NOMO-1 (cell line): ENCODE results near the gene KLHDC4.
"Not testable (repeated sequence)": the region's sequence is repeated elsewhere in the genome, so short reads cannot be mapped to it uniquely, and the experiment has no call there.

Experiments
- DNase-seq, 2 experiments: peaks; one replicate each; lab custom pipeline; 2025; ENCODE audit not compliant: unreplicated experiment in 2 of 2; lab: John Stamatoyannopoulos, UW

KLHDC4 gene

DNA sequence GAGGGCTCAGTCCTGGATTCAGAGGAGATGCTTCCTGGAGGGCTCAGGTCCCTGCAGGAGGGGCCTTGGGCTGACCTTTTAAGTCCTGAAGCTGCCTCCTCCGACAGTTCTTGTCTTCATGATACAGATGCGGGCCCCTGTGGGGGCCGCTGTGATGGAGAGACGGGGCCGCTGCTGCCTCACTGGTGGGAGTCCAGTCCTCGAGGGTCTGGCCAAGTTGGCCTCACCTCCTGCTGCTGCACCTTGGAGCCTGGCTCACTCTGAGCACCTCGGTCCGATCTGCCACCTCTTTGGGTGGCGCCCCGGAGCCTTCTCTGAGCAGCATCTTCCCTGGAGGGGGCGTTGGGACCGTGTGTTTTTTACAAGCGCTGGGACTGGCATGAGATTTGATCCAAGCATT, 79.1 kb downstream of the KLHDC4 start:
- no peak for DNase-seq

DNA sequence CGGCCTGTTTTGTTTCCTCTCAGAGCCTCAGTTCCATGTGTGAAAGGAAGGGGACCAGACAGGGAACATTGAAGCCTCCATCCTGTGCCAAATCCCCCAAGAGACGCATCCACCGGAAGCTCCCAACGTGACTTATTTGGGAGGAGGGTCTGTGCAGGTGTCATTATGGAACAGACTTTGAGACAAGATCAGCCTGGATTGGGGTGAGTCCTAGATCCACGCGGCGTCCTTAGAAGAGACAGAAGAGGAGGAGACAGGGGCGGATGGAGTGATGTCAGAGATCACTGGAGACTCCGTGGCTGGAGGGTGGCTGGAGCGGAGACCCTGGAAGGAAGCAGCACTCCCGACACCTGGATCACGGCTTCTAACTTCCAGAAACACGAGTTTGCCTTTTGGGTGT, 80.0 kb downstream of the KLHDC4 start:
- no peak for DNase-seq

DNA sequence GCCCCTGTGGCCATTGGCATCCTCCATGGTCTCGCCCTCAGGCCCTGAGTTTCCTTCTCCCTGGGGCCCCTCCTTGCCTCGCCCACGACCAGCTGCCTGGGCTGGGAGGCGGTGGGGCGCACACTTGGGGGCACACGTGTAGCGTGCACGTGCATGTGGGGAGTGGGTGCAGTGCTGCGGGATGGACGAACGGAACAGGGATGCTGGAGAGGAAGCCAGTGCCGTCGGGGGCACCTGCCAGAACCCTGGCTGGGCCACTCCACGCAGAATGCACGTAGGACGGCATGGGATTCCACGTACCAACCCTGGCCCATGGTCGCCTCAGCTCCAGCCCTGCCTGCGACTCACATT, 80.4 kb downstream of the KLHDC4 start:
- no peak for DNase-seq

DNA sequence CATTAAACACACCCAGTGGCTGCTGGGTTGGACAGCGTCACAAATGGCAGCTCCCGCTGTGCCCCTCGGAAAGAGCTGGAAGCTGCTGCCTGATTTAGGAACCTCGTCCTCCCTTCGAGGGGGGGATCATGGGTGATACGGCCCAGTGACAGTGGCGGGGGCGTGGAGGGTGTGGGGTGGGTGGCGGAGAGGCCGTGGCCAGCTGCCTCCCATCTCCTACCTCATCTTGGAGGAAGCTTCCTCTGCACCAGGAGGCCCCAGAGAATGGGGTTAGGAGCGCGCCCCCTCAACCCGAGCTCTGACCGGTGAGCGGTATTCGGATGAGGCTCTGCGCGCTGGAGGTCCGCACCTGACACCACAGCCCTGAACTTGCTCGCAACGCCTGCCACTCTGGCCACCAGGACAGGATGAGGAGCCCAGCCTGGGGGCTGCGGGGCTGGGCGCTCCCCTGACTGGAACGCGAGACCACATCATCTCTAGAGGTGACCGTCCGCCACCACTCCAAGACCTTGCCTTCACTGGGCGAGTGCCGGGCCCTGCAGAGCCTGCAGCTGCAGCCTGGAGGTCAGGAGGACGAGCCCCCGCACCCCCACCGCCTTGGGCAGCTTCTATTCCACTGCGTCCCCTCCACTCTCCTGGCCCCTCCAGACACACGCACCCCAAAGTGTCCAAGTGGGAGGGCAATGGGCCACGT, 80.9 kb downstream of the KLHDC4 start:
- DNase-seq: no peak

DNA sequence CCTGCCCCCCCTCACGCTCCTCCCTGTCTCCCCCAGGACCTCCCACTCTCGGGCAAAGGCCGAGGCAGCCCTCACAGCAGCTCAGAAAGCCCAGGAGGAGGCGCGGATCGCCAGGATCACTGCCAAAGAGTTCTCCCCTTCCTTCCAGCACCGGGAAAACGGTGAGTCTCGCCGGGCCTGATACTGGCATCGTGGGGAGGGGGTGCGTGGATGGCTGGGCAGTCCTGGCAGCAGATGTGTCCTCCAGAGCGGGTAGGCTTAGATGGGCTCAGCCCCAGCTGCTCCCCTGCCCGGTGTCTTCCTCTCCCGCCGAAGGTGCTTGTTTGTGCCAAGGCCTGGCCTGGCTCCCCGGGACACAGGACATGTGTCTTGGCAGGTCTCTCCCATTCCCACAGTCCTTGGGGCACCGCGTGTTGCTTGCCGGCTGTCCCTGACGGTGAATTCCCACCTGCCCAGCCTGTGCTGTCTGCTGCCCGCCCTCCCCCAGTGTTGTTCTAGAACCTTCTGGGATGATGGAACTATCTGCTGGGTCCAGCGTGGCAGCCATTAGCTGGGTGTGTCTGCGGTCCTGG, 81.6 kb downstream of the KLHDC4 start:
- no peak for DNase-seq

DNA sequence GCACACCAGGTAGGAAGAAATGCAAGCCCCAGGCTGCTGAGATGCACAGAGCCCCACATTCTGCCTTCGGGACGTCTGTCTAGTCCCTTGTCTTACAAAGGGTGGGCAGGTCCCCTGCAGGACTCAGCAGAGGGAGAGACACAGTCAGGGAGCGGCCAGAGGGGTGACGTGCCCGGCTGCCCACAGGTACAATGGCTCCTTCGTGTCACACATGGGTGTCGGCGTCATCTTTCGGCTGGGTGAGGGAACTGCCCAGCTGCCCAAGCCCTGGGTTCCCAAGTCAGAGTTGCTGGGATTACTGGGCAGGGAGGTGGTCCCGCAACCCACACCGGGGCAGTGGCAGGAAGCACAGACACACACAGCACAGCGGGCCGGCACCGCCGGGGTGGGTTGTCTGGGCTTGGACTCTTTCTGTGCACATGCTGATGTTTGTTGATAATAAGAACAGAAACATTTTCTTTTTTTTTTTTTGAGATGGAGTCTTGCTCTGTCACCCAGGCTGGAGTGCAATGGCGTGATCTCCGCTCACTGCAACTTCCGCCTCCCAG, 82.9 kb downstream of the KLHDC4 start:
- DNase-seq: no peak

DNA sequence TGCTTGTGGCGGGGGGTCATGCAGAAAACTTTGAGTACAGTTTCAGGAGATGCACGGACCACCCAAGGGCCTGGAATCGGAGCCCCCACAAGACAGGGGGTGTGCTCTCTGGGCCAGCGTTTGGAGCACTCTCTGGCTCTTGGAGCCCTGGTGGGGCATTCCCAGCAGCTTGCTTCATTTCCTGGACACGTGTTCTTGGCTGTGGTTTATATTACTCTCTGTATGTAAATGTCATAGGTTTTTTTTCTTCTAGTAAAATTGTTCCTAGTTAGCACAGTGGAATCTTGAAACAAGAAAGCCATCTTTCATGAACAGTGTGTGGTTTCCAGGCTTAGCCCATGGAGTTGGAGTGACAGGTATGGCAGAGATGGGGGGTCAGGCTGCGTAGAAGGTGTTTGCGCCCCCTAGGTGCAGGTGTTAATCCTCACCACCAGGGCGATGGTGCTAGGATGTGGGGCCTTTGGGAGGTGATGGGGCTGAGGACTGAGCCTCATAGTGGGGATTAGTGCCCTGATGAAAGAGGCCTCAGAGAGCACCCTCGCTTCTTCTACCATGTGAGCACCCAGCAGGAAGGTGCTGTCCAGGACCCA, 83.7 kb downstream of the KLHDC4 start:
- no peak for DNase-seq

DNA sequence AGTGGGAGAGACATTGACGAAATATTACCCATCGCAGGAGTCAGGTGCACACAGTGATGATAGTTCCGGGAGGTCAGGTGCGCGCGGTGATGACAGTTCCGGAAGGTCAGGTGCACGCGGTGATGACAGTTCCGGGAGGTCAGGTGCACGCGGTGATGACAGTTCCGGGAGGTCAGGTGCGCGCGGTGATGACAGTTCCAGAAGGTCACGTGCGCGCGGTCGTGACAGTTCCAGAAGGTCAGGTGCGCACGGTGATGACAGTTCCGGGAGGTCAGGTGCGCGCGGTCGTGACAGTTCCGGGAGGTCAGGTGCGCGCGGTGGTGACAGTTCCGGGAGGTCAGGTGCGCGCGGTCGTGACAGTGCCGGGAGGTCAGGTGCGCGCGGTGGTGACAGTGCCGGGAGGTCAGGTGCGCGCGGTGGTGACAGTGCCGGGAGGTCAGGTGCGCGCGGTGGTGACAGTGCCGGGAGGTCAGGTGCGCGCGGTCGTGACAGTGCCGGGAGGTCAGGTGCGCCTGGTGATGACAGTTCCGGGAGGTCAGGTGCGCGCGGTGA, 84.7 kb downstream of the KLHDC4 start:
- not testable (repeated sequence) for DNase-seq

DNA sequence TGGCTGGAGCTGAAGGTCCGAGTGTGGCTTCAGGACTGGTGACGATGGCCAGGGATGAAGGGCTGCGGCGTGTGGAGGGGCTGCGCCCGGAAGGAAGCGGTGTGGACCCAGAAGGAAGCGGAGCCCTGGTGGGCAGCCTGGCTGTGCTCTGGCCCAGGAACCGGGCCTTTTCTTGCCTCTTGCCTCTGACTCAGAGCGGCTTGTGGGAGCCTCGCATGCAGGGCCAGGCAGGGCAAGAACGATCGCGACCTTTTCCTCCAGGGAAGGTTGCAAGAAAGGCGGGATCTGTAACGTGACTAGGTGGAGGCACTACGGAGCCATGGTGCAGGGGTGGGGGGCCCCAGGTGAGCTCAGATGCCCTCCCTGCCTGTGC, 85.5 kb downstream of the KLHDC4 start:
- DNase-seq: no peak

DNA sequence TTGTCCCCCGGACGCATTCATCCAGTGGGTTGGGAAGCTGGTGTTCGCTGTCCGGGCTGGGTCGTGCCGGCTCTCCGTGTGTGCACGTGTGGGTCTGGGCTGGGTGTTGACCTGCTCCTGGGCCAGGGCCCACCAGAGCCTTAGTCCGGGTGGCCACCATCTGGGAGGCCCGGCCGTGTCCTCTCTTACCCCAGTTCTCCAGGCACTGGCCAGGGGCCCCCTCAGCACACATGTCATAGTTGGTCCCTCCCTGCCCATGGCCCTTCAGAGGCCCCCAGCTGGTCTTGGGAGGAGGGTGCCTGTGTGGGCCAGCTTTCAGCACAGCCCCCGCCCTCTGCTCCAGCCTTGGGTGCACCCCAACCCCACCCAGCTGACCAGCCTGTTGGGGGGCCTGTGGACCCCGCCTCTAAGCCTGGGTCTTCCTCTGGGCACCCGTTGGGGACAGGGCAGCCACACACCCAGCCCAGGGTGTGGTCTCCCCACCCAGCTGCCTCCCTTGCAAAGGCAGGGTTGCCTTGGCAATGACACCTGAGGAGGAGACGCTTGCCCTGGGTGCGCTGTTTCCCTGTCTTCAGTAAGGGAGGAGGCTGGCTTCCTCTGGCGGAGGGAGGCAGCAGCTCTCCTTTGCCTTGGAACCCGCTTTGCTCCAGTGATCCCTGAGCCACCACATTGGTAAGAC, 86.1 kb downstream of the KLHDC4 start:
- no peak for DNase-seq

DNA sequence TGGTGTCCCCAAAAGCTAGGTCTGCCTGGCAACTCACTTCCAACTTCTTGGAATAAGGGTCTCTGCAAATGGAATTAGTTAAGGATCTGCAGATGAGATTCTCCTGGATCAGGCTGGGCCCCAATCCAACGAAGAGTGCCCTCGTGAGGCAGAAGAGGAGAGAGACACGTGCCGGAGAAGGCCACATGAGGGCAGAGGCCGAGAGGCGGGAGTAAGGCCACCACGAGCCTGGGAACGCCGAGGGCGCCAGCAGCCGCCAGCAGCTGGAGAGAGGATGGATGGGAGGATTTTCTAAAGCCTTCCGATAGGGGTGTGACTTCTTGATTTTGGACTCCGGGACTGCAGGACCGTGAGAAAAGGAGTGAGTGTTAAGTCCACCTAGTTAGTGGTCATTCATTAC, 87.2 kb downstream of the KLHDC4 start:
- no peak for DNase-seq

DNA sequence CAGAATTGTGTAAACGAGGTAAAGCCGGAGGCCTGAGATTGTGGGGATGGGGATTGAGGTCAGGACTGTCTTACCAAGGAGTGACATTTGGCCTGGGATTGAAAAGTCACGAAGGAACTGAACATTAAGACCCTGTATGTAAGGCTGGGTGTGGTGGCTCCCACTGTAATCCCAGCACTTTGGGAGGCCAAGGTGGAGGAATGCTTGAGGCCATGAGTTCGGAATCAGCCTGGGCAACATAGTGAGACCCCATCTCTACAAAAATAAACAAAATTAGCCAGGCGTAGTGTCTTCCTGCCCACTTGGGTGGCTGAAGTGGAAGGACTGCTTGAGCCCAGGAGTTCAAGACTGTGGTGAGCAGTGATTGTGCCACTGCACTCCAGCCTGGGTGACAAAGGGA, 88.0 kb downstream of the KLHDC4 start:
- no peak for DNase-seq

DNA sequence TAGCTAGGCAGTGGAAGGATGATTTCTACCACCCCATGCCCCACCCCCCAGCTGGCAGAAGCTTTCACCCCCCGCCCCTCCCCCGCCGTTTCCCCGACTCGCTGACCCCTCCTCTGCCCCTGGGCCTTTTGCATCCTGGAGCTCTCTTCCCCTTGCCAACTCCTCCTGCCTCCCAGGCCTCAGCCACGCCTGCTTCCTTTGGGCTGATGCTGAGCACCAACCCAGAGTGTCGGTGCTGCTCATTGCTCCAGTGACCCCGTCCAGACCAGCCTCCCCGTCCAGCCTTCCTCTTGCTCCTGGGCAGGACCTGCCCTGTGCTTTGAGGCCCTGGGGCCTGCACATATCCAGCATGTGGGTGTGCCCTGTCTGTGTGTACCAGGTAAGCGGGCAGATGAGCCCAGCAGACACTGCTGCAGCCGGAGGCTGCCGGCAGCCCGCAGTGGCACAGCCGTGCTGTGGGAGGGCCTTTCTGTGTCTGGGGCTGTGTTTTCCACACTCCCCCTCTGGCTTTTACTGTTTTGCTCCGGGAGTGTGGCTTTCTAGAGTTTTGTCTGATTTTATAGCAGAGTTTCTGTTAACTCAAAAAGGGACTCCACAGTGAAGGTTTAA, 90.6 kb downstream of the KLHDC4 start:
- DNase-seq: no peak

DNA sequence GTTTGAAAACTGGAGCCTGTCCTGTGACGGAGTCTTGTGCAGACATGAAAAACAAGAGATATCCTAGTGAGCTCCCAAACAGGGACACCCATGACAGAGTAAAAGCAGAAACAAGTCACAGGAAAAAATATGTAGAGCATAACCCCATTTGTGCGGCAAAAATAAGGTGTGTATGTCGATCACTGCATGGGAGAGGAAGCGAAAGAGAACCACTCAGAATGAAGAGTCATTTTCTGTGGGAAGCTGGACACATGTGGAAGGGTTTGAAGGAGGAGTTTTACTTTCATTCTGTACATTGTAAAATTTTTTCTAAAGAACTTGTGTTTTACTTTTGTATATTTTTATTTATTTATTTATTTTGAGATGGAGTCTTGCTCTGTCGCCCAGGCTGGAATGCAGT, 91.4 kb downstream of the KLHDC4 start:
- peak; percentile 27 to 76 for DNase-seq

DNA sequence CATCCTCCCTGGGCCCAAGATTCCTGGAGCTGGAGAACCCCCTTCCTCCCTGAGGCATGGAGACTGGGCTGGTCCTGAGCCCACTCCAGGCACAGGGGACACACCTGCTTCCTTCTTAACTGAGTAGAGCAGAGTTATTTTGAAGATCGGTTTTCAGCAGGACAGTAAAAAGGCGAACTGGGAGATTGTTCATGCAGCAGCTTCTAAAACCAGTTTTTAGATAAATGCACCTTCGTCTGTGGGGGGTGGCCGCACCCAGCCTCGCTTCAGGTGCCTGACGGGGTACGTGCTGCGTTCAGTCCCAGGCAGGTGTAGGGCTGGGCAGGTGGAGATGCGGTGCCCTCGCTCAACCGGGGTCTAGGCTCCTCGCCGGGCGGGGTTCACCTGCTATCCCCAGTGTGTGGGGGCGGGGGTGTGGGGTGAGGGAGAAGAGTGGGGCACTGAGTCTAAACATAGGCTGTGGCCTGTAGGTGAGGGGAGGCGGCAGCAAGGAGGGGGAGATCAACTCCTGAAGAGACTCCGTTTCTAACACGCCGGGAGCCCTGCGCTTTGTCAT, 94.0 kb downstream of the KLHDC4 start:
- DNase-seq: no peak

DNA sequence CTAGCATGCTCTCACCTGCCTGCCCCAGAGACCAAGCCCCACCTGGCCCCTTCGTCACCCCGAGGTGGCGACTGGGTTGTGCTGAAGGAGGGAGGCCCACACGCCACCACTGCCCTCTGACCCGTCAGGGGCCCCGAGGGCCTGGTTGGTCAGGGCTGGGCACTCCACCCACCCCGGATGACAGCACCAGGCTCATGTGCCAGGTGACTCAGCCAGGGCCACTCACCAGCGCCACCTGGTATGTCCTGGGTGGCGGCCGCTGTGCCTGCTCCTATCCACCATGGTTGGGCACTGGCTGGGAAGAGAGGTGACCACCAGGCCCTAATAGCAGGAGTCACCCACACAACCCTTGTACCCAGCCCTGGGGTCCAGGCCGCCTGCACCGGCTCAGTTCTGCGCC, 94.6 kb downstream of the KLHDC4 start:
- DNase-seq: no peak

DNA sequence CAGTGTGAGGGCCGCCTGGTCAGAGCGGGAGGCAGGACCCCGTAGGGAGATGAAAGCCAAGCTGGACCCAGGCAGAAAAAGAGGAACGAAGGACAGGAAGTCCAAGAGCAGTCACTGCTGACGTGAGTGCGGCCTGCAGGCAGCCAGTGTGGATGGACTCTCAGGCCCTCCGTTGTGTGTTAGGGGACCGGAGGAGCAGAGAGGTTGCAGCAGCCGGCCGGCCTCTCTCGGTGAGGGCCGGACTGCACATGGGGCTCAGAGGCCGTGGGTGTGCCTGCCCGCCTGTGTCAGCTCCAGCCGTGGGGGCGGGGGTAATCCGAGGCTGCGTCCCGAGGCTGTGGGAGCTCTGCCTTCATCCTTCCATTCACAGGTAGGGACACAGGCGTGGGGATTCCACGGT, 96.1 kb downstream of the KLHDC4 start:
- DNase-seq: no peak

DNA sequence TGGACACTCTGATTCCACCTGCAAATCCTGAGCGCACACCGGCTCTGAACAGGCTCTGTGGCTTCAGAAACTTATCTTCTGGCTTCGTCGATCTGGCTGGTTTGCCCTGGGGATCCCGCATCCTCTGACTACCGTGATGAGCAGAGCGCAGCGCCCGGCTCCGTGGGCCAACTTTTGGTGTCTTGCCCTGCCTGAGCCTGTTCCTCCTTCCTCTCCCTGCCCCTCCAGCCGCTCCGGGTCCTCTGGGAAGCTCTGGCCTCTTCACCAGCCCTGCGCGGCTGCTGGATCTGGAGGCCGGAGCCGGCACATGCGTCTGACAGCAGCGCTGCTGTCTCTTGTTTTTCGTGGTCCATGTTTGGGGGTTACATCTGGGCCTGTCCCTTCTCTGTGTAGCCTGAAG, 97.8 kb downstream of the KLHDC4 start:
- DNase-seq: no peak

DNA sequence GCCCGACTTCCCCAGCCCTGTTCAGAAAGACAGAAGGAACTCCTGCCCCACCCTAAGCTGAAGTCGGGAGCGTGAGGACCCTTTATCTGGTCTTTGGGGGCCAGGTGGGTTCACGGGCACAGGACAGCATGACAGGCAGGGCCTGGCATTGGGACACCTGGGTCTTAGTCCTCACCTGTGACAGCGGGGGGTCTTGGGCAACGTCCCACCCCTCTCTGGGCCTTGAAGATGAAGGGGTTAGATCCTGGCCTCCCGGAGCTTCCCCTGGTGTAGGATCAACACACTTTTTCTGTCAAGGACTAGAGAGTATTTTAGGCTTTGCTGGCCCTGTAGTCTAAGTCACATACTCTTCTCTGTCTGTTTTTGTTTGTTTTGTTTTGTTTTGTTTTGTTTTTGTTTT, 98.3 kb downstream of the KLHDC4 start:
- DNase-seq: no peak

DNA sequence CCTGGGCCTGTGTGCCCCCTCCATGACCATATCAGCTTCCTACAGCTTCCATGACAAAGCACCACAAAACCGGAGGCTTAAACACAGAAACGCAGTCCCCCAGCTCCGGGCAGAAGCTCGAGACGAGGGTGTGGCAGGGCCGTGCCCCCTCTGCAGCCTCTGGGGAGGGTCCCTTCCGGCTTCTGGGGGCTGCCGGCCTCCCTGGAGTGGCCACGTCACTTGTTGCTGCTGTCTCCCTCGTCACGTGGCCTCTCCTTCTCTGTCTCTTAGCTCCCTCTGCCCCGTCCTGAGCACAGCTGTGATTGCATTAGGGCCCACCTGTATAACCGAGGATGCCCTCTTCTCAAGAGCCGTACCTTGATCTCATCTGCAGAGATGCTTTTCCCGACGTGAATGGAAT, 98.9 kb downstream of the KLHDC4 start:
- DNase-seq: no peak

DNA sequence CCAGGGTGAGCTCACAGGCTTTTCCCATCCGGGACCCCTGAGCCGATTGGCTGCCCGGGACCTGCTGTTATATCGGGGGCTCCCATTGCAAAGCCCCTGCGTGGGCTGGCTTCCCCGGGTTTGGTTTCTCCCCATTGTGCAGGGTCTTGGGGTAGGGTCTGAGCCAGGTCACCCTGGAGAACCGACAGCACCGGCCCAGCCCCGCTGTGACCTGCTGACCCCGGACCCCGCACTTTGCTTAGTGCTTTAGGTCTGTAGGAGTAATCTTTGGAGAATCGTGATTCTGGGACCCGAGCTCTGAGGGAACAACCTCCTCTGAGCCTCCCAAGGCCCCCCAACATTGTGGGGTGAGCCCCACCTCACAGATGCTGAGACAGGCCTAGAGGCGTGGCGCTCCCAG, 100.6 kb downstream of the KLHDC4 start:
- no peak for DNase-seq
